COLO668 (cell line): ENCODE data around the gene METTL15.
"Not testable (repeated sequence)": the region's sequence is repeated elsewhere in the genome, so short reads cannot be mapped to it uniquely, and the experiment has no call there.

Source experiments
- DNase-seq: peaks from one replicate; lab custom pipeline; 2025; ENCODE audit not compliant: unreplicated experiment; lab: John Stamatoyannopoulos, UW

METTL15 gene

DNA sequence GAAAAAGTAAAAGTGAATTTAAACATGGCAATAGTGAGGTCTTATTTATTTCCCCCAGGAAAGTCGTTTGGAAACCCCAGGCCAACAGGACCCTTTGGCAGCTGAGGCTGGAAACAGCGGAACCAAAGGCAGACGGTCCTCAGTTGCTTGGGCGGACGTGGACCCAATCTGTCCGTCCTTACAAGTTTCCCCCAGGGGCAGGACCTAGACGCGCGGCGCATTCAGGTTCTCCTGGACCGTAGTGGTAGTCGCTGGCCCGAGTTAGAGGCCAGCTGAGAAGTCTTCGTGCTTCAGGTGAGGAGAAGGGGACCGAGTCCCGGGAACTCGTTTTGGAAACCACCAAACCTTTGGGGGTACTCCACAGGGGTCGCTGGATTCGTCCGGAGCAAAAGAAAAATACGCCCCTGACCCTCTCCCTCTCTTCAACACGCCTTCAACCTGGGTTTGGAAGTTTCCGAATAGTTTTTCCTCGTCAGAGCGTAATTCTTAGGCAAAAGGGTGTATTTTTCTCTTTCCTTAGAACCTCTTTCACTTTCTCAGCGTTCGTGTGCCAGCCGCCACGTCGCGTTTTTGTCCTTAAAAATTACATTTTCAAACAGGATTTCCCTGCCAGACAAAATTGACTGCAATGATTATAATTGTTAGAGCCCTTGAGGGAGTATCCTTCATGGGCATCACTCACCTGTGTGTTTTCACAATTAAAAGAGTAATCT is 2.1 kb downstream of the METTL15 start:
- DNase-seq = peak; percentile 76

DNA sequence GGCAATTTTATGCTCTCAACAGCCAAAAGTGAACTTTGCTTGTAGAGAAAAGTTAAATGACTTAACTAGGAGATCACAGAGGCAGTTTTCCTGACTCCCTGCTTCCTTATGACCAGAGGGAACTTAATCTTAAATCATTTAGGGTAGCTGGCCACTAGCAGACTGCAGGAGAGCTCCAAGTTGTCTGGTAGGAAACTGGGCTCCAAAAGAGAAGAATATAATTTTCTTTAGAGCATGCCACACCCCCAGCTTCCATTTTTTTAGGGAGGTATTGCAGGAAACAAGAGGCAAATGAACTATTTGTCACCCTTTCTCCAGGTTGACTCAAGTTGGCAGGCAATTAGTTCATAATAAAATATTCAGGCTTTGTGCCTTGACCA is 2.6 kb downstream of the METTL15 start:
- no peak for DNase-seq

DNA sequence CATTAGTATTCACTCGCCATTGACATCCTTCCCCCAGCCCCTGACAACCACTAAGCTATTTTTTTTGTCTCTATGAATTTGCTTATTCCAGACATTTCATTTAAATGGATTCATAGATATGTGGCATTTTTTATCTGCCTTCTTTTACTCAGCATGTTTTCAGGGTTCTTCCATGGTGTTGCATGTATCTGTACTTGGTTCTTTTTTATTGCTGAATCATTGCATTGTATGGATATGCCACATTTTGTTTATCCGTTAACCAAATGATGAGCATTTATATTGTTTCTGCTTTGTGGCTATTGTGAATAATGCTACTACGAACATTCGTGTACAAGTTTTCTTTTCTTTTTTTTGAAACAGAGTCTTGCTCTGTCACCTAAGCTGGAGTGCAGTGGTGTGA is 5.9 kb downstream of the METTL15 start:
- no peak for DNase-seq

DNA sequence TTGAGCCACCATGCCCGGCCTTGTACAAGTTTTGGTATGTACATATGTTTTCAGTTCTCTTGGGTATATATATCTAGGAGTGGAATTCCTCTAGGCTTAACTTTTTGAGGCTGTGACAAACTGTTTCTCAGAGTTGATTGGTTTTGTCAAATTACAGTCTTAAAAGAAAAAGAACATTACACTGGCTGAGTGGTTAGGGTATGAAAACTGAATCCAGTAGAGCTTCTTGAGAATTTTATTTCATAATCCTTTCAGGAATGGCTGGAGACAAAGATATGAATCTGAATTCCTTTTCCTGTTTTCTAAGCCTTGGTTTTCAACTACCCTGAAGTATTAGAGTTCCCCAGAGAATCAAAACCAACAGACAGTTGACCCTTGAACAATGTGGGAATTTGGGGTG is 6.5 kb downstream of the METTL15 start:
- no peak for DNase-seq

DNA sequence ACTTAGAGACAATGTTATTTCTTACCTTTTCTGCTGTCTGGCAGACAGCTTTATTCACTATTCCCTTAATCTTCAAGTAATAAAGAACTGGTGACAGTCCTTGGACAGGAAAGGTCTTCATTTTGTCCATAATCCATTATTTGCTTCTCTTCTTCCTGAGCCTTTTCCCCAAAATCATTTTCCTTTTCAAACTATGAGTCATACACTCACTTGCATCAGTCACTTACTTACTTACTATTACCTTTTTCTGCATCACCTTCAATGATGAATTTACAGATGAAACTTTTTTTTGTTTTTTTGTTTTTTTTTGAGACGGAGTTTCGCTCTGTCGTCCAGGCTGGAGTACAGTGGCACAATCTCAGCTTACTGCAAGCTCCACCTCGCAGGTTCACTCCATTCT is 9.5 kb downstream of the METTL15 start:
- no peak for DNase-seq

DNA sequence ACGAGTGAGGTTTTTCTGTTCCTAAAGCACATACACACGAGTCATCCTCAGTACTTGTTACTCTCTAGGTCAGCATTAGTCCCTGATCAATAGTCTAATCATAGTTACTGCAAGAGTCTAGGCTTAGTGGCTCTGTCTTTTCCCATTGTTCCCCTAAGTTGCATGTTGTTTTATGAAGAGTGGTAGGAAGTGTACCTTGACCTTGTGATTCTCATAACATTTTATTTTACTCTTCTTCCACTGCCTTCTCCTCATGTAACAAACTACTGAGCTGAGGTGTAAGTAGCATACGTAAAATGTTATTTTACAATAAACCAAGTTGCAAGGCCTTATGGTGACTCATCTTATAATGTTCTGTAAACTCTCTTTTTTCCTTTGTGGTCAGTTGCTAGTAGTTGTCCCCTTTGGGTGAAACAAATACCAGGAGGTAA is 15.0 kb downstream of the METTL15 start:
- DNase-seq = no peak

DNA sequence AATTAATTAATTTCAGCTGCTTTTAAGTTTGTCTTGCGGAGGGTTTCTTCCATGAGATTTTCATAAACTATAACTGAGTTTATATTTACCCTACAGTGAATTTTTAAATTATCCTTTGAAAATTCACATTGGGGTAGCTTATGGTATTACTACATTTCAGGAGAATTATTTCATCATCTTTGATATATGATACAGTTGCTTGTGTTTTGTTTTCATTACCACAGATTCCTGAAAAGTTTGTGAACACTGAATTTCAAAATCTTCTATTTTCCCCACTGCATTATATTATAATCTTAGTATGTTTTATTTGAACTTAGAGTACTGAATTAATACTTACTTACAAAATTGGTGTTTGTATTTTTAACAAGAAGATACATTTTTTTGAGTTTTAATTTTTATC is 24.4 kb downstream of the METTL15 start:
- no peak for DNase-seq

DNA sequence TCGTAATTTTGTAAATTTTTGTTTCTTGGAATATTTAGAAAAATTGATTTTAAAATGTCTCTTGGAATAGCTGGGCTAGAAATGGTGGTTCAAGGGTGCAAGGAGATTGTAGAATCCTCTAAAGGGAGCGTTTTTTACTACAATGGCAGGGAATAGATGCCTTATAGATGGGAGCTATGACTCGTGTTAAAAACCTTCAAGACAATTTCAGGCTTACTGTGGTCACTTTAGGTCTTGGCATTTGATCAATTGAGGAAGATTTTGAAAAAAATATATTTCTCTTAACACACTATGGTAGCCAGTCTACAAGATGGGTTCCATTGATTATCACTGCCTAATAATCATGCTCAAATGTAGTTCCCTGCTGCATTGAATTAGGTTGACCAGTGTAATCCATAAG is 25.0 kb downstream of the METTL15 start:
- DNase-seq = no peak

DNA sequence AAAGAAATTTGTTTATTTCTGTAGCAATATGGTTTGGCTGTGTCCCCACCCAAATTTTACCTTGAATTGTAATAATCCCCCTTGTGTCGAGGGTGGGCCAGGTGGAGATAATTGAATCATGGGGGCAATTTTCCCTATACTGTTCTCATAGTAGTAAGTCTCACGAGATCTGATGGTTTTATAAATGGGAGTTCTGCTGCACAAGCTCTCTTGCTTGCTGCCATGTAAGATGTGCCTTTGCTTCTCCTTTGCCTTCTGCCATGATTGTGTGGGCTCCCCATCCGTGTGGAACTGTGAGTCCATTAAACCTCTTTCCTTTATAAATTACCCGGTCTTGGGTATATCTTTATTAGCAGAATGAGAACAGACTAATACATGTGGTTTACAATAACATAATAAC is 28.0 kb downstream of the METTL15 start:
- not testable (repeated sequence) for DNase-seq

DNA sequence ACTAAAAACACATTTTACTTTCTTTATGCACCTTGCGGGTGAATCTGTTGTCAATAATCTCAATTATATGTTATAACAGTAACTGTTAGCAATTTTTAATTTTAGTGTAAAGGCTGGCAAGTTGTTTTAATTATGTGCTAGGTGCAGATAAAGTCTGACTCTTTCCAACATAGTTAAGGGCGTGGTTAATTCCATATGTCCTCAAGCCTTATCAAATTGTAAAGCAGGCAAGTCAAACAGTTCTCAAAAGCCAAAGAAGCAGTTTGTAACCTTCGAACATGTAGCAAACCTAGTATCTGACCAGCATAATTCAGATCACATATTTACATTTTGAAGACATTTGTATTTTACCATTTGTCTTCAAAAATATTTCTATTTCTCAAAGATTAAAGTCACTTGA is 29.2 kb downstream of the METTL15 start:
- no peak for DNase-seq

DNA sequence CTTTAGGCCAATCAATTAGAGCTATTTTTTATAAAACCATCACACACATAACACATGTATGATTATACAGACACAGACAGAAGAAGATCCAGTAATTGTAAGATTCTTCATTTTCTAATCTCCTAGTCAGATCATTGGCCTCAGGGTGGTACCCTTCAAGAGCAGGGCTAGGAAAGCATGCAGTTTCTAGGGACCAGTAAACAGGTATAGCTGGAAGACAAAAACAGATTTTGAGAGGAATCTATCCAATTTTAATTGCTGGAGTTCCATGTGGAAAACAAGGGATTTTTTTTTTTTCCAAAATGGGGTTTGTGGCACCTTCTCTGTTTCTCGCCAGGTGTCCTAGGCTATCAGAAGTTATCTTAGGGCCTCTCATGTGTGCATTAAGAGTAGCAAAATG is 29.6 kb downstream of the METTL15 start:
- DNase-seq = no peak

DNA sequence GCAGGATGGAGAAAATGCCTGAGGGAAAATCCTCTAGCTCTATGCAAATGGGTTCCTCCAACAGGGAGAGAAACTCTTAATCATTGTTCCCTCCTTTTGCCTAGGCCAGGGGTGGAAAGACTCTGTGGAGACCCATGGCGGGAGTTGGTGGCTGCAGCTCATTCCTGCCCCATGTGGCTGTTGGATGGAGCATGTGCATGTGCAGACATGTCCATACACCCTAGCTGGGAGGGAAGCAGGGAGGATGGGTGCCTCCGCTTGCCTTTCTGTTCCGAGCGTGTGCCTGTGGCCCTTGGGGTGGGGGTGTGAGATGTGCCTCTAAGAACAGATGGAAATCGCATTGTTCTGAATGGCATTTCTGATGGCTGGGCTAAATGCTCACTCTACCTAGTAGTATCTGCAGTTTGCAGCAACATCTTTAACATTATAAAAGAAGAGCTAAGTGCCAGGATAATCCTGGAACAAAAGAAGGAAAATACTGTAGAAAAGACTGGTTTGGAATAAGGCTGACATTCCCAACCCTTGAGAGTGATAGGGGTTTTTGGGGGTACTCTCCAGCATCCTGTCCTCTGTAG is 31.7 kb downstream of the METTL15 start:
- DNase-seq = no peak

DNA sequence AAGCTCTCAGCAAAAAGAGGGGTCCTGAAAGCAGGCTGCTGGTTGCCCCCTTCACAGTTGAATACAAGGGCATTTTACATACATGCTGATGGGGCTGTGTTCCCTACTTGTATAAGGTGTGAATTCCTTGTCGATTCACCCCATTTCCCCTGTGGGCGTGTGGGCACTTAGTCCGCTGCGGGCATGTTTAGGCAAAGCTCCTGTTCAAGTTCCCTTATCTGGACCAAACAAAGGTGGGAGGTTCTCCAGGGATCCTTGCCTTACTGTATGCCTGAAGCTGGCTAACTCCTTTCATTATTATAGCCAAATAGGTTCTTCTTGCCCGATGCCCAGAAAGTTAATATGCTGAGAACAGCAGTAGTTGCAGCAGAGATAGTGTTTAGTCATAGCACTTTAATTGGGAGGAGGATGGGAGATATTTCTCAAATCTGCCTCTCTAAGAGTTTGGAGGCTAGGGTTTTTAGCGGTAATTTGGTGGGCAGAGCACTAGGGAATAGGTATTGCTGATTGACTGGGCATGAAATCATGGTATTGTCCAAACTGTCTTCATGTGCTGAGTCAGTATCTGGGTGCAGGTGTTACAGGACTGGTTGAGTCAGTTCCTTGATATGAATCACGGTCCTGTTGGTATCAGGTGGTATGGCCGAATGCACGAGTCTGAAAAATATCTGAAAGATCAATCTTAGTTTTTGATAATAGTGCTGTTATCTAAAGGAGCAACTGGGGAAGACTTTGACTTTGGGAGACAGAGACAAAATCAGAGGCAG is 32.7 kb downstream of the METTL15 start:
- DNase-seq = no peak

DNA sequence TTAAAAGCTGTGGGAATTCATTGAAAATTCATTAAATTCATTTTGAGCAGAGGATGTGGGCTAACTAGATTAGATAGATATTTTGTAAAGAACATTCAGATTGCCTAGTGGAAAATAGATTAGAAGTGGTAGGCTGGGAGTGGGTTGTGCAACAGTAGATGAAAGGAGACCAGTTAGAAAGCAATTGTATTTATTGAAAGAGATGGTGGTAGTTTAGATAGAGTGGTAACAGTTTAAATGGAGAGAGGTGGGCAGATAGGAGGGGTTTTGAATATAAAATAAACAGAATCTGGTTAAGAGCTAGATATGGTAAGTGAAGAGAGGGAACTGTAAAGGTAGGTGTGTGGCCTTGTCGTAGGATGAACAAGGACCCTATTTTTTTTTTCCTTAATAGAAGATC is 34.5 kb downstream of the METTL15 start:
- no peak for DNase-seq

DNA sequence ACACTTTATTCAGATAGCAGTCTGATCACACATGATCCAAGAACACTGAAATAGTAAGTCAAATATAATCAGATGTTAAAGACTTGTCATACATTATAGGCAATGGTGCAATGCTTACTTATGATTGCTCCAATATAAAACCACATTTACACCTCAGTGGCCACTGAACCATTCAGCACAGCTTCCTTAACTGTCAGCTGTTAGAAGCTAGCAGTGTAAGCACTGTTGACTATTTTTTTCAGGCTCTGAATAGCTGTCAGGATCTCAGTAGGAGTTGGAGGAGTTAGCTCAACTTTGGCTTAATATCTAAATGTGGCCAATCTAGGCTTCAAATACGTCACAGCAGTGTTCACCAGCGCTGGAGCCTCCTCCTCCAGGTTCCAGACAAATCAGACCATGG is 36.6 kb downstream of the METTL15 start:
- no peak for DNase-seq

DNA sequence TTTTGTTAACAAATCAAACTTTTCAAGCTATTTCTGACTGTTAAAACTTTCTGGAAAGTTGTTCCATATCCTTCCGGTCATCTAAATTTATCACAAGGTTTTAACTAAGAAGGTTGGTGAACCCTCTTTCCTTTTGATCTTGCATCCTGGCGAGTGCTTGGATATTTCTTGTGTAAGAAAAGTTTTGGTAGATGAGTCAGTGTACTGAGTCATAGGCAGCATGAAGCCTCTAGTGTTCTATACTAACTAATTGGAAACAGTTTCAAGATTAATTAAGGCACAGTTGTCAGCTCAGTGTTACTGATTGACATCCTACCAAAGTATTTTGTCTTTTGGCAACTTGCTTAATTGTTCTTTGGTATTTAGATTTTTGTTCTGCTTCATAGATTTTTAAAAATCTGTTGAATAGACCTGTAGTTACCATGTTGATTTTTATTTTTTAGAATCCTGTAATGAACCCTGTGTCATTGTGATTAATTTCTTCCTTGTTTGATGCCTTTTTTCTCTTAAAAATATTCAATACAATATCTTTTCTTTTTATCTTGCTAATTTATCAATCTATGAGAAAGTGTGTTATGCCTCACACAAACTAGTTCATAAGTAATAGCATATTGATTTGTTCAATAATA is 38.0 kb downstream of the METTL15 start:
- no peak for DNase-seq

DNA sequence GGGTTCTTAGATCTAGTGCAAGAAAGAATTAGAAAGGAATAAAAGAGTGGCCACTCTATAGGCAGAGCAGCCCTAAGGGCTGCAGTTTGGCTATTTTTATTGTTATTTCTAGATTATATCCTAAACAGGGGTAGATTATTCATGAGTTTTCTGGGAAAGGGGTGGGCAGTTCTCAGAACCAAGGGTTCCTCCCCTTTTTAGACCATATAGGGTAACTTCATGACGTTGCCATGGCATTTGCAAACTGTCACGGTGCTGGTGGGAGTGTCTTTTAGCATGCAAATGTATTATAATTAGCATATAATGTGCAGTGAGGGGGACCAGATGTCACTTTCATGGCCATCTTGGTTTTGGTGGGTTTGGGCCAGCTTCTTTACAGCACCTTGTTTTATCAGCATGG is 44.6 kb downstream of the METTL15 start:
- no peak for DNase-seq

DNA sequence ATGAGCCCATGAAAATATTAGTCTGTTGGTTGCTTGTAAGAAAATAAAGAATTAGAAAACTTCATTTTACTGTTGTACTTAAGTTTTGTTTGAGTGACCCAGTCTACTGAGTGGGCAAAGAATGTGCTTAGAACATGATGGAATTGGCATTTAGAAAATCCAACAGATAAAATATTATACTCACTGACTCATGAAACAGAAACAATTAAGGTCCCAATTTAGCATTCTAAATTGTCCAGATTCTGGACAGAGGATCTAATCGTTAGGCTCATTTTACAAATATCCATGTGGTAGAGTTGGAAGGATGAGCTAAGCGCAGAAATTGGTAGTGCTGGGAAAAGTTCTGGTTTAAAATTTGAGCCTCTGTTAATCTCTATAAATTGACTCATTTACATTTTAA is 45.4 kb downstream of the METTL15 start:
- DNase-seq = no peak

DNA sequence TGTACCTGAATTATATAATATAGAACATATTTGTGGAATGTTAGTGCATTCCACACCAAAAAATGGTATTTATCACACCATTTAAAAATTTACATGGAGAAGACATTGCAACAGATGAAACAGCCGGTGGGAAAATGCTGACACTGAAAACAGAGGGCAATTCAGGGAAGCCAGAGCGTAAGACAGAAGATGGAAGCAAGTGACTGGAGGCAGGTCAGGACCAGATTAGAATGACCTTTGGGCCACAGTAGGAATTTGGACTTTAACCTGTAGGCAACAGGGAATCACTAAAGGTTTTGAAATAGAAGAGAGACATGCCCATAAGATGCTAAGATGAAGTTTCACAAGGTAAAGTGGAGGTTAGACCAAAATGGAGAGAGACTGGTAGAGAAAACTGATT is 60.5 kb downstream of the METTL15 start:
- DNase-seq = no peak

DNA sequence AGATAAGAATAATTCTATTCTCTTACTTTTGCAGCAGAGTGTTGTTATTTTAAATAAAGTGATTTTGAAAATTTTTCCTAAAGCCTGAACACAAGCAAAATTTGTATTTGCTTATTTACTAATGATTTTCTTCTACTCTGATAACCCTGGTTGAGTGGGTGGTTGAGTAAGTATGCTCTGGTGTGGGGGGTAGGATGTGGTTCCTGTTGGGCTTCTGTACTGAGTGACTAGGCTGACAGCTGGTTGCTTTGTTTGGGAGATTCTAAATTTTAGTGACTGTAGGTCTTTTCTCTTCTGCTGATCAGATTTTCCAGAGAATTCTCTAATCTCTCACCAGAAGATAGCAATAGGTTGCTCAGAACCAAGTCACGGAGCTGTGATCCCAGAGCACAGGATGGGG is 61.6 kb downstream of the METTL15 start:
- DNase-seq = no peak

DNA sequence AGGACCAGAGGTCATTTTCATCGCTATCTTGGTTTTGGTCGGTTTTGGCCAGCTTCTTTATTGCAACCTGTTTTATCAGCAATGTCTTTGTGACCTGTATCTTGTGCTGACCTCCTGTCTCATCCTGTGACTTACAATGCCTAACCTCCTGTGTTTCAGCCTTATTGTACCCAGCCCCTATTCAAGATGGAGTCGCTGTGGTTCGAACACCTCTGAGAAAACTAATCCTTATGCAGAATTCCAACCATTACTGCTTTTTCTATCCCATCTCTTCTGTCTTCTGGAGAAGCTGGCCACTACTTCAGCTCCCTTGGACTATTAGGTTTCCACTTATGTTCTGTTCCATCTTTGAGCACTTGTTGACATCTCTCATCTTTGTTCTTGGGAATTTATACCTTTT is 62.6 kb downstream of the METTL15 start:
- no peak for DNase-seq

DNA sequence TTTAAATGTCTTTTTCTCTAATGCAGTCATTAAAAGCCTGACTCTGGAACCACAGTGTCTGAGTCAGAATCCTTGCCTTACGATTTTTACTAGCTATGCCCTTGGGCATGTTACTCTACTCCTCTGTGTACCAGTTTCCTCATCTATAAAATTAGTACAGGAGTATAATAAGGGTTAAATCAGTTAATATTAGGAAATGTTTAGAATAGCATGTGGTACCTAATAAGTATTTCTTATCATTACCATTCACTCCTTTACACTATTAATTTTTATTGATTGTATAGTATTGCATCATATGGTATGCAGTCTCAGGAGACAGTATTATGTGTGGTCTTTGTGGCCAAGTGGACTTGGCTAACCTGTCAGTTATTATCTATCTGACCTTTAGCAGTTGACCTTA is 68.2 kb downstream of the METTL15 start:
- no peak for DNase-seq
